SK-N-SH (cell line): Measurements from ENCODE around the gene SIX5.

Source experiments
- EP300 ChIP-seq, 2 experiments: IDR thresholded peaks; 2 replicates each; pipeline versions ENCODE4 v1.4.0 to v1.6.1; 2012; ENCODE audit warnings: borderline replicate concordance in 1 of 2, low read depth in 1 of 2, low read length in 1 of 2
- EZH2phosphoT487 ChIP-seq: fragments of 200-600 bp; sonication (generic); IDR thresholded peaks from 2 replicates; pipeline ENCODE4 v1.6.1; 2017; ENCODE audit warnings: low read depth, mixed run types, mild to moderate bottlenecking, antibody characterized with exemption, moderate library complexity, borderline replicate concordance
- NFIC ChIP-seq: IDR thresholded peaks from 2 replicates; pipeline ENCODE4 v1.4.0; 2012; ENCODE audit warnings: borderline replicate concordance
- PBX3 ChIP-seq: IDR thresholded peaks from 2 replicates; pipeline ENCODE4; 2012
- POLR2AphosphoS5 ChIP-seq: IDR thresholded peaks from 2 replicates; pipeline ENCODE4 v1.6.1; 2012; ENCODE audit warnings: low read depth, low read length
- SIN3A ChIP-seq: IDR thresholded peaks from 2 replicates; pipeline ENCODE4 v1.6.1; 2012; ENCODE audit warnings: low read depth, mild to moderate bottlenecking, low read length, moderate library complexity, borderline replicate concordance
- TF ChIP-seq, protein P1 (sequence below): IDR thresholded peaks from 2 replicates; pipeline ENCODE4 v1.4.0; 2012; ENCODE audit warnings: low read depth
- TF ChIP-seq, protein P2 (sequence below): fragments of 200-600 bp; sonication (generic); IDR thresholded peaks from 2 replicates; pipeline ENCODE4 v1.6.1; 2017; ENCODE audit warnings: antibody characterized with exemption, mild to moderate bottlenecking, moderate library complexity

DNA sequence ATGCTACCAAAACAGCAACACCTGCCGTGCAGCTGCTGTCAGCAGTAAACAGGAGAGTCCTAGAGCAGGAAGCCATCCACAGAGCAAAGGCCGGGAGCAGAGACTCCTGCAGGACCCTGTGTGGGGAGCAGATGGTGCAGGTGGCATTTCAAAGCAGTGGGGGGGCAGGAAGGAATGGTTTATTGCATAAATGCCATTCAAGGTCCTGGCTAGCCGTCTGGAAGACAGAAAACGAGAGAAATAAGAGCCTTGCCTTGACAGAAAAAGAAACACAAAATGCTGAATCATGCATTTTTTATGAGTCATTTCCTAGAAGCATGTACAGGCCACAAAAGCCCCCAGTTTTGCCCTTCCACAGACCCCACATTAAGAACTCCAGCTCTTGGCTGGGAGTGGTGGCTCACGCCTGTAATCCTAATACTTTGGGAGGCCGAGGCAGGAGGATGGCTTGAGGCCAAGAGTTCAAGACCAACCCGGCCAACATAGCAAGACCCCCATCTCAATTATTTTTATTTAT, 40.6 kb upstream of the SIX5 start:
- TF ChIP-seq, protein P1, sequence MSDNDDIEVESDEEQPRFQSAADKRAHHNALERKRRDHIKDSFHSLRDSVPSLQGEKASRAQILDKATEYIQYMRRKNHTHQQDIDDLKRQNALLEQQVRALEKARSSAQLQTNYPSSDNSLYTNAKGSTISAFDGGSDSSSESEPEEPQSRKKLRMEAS, result peak; percentile 56; the same call in 1 of the 2 replicates
- TF ChIP-seq, protein P2, sequence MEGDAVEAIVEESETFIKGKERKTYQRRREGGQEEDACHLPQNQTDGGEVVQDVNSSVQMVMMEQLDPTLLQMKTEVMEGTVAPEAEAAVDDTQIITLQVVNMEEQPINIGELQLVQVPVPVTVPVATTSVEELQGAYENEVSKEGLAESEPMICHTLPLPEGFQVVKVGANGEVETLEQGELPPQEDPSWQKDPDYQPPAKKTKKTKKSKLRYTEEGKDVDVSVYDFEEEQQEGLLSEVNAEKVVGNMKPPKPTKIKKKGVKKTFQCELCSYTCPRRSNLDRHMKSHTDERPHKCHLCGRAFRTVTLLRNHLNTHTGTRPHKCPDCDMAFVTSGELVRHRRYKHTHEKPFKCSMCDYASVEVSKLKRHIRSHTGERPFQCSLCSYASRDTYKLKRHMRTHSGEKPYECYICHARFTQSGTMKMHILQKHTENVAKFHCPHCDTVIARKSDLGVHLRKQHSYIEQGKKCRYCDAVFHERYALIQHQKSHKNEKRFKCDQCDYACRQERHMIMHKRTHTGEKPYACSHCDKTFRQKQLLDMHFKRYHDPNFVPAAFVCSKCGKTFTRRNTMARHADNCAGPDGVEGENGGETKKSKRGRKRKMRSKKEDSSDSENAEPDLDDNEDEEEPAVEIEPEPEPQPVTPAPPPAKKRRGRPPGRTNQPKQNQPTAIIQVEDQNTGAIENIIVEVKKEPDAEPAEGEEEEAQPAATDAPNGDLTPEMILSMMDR, result no peak
- TF ChIP-seq SIN3A (no peak), EP300 (IDR thresholded peaks at IDR 0.05; ENCODE audit: borderline replicate concordance in 1 of 2, low read depth in 1 of 2, low read length in 1 of 2) (no peak), PBX3 (peak; percentile 58; the same call in 1 of the 2 replicates), EZH2phosphoT487 (no peak), NFIC (no peak), POLR2AphosphoS5 (no peak)
